HEK293 (cell line): ENCODE measurements around the gene ARF5.

Source experiments
- BCL11A ChIP-seq: fragments of 450-650 bp; formaldehyde crosslinking; IDR thresholded peaks from 2 replicates; pipeline ENCODE4 v1.5.1; 2016; ENCODE audit warnings: low read depth, missing biosample characterization, missing genetic modification characterization
- HOXA7 ChIP-seq: sonication (generic); formaldehyde crosslinking; IDR thresholded peaks from 2 replicates; pipeline ENCODE4 v1.8.1; 2022; ENCODE audit warnings: missing genetic modification reagents, borderline replicate concordance
- SP3 ChIP-seq: fragments of 450-650 bp; formaldehyde crosslinking; IDR thresholded peaks from 2 replicates; pipeline ENCODE4 v1.5.1; 2016; ENCODE audit warnings: missing biosample characterization, missing genetic modification characterization
- ZNF133 ChIP-seq: fragments of 450-650 bp; formaldehyde crosslinking; IDR thresholded peaks from 2 replicates; pipeline ENCODE4 v1.5.1; 2016; ENCODE audit warnings: missing biosample characterization, missing genetic modification characterization
- ZNF24 ChIP-seq: fragments of 450-650 bp; formaldehyde crosslinking; IDR thresholded peaks from 2 replicates; pipeline ENCODE4 v1.5.1; 2016; ENCODE audit warnings: missing biosample characterization, missing genetic modification characterization
- ZNF248 ChIP-seq: fragments of 450-650 bp; formaldehyde crosslinking; IDR thresholded peaks from 2 replicates; pipeline ENCODE4 v1.5.1; 2017; ENCODE audit warnings: missing biosample characterization, missing genetic modification characterization
- ZNF624 ChIP-seq: fragments of 450-650 bp; formaldehyde crosslinking; IDR thresholded peaks from 2 replicates; pipeline ENCODE4 v1.5.1; 2017; ENCODE audit warnings: missing biosample characterization, missing genetic modification characterization
- TF ChIP-seq, protein P1 (sequence below): fragments of 450-650 bp; formaldehyde crosslinking; IDR thresholded peaks from 2 replicates; pipeline ENCODE4 v1.5.1; 2016; ENCODE audit warnings: missing biosample characterization, missing genetic modification characterization
- TF ChIP-seq, protein P2 (sequence below): fragments of 450-650 bp; IDR thresholded peaks from 2 replicates; pipeline ENCODE4 v1.5.1; 2018; ENCODE audit warnings: missing biosample characterization, mild to moderate bottlenecking, missing genetic modification characterization
- TF ChIP-seq, protein P3 (sequence below): fragments of 450-650 bp; formaldehyde crosslinking; IDR thresholded peaks from 2 replicates; pipeline ENCODE4 v1.5.1; 2016; ENCODE audit warnings: missing biosample characterization, missing genetic modification characterization, borderline replicate concordance
- TF ChIP-seq, protein P4 (sequence below): fragments of 450-650 bp; formaldehyde crosslinking; IDR thresholded peaks from 2 replicates; pipeline ENCODE4 v1.5.1; 2016; ENCODE audit warnings: missing biosample characterization, missing genetic modification characterization
- TF ChIP-seq, protein P5 (sequence below): IDR thresholded peaks from 2 replicates; pipeline ENCODE4 v1.6.1; 2011; ENCODE audit warnings: mild to moderate bottlenecking, low read depth, low read length, borderline replicate concordance
- TF ChIP-seq, protein P6 (sequence below): fragments of 450-650 bp; formaldehyde crosslinking; IDR thresholded peaks from 2 replicates; pipeline ENCODE4 v1.5.1; 2016; ENCODE audit warnings: missing biosample characterization, missing genetic modification characterization, low read depth

DNA sequence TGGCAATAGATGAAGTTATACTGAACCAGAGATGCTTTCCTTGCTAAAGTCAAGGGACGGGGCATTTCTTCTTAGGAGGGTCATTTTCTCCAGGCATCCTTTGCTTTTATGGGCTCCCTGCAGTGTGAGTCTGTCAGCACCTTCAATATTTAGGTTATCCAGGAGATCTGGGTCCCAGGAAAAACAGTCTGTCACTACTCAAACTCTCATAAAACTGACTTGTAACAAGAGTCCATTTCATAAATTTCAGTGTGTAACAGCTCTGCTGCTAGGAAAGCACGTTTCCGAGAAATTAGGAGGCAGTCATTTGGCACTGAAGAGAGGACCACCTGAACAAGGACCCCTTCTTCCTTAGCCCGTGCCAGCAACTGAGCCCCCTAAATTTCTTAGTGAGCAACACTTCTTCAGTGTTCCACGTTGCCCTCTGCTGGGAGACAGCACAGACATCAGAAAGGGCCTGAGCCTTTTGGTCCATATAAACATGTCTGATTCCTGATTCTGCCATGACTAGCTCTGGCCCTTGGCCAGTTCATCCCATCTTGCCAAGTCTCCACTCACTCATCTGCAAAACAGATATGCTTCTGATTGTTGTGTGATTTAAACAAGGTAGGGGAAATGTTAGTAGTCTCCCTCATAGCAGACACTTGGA lies 10.1 kb upstream of the ARF5 start:
- TF ChIP-seq ZNF248 (tag by site-specific recombination) (no peak), BCL11A (tag by site-specific recombination) (no peak), HOXA7 (CRISPR knock-in tag) (no peak), ZNF133 (tag by site-specific recombination) (no peak), ZNF24 (no peak), SP3 (no peak), ZNF624 (tag by site-specific recombination) (no peak)
- TF ChIP-seq, protein P1, sequence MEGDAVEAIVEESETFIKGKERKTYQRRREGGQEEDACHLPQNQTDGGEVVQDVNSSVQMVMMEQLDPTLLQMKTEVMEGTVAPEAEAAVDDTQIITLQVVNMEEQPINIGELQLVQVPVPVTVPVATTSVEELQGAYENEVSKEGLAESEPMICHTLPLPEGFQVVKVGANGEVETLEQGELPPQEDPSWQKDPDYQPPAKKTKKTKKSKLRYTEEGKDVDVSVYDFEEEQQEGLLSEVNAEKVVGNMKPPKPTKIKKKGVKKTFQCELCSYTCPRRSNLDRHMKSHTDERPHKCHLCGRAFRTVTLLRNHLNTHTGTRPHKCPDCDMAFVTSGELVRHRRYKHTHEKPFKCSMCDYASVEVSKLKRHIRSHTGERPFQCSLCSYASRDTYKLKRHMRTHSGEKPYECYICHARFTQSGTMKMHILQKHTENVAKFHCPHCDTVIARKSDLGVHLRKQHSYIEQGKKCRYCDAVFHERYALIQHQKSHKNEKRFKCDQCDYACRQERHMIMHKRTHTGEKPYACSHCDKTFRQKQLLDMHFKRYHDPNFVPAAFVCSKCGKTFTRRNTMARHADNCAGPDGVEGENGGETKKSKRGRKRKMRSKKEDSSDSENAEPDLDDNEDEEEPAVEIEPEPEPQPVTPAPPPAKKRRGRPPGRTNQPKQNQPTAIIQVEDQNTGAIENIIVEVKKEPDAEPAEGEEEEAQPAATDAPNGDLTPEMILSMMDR: no peak
- TF ChIP-seq, protein P2, sequence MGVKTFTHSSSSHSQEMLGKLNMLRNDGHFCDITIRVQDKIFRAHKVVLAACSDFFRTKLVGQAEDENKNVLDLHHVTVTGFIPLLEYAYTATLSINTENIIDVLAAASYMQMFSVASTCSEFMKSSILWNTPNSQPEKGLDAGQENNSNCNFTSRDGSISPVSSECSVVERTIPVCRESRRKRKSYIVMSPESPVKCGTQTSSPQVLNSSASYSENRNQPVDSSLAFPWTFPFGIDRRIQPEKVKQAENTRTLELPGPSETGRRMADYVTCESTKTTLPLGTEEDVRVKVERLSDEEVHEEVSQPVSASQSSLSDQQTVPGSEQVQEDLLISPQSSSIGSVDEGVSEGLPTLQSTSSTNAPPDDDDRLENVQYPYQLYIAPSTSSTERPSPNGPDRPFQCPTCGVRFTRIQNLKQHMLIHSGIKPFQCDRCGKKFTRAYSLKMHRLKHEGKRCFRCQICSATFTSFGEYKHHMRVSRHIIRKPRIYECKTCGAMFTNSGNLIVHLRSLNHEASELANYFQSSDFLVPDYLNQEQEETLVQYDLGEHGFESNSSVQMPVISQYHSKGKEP (tag by site-specific recombination): no peak
- TF ChIP-seq, protein P3, sequence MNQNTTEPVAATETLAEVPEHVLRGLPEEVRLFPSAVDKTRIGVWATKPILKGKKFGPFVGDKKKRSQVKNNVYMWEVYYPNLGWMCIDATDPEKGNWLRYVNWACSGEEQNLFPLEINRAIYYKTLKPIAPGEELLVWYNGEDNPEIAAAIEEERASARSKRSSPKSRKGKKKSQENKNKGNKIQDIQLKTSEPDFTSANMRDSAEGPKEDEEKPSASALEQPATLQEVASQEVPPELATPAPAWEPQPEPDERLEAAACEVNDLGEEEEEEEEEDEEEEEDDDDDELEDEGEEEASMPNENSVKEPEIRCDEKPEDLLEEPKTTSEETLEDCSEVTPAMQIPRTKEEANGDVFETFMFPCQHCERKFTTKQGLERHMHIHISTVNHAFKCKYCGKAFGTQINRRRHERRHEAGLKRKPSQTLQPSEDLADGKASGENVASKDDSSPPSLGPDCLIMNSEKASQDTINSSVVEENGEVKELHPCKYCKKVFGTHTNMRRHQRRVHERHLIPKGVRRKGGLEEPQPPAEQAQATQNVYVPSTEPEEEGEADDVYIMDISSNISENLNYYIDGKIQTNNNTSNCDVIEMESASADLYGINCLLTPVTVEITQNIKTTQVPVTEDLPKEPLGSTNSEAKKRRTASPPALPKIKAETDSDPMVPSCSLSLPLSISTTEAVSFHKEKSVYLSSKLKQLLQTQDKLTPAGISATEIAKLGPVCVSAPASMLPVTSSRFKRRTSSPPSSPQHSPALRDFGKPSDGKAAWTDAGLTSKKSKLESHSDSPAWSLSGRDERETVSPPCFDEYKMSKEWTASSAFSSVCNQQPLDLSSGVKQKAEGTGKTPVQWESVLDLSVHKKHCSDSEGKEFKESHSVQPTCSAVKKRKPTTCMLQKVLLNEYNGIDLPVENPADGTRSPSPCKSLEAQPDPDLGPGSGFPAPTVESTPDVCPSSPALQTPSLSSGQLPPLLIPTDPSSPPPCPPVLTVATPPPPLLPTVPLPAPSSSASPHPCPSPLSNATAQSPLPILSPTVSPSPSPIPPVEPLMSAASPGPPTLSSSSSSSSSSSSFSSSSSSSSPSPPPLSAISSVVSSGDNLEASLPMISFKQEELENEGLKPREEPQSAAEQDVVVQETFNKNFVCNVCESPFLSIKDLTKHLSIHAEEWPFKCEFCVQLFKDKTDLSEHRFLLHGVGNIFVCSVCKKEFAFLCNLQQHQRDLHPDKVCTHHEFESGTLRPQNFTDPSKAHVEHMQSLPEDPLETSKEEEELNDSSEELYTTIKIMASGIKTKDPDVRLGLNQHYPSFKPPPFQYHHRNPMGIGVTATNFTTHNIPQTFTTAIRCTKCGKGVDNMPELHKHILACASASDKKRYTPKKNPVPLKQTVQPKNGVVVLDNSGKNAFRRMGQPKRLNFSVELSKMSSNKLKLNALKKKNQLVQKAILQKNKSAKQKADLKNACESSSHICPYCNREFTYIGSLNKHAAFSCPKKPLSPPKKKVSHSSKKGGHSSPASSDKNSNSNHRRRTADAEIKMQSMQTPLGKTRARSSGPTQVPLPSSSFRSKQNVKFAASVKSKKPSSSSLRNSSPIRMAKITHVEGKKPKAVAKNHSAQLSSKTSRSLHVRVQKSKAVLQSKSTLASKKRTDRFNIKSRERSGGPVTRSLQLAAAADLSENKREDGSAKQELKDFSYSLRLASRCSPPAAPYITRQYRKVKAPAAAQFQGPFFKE (tag by site-specific recombination): no peak
- TF ChIP-seq, protein P4, sequence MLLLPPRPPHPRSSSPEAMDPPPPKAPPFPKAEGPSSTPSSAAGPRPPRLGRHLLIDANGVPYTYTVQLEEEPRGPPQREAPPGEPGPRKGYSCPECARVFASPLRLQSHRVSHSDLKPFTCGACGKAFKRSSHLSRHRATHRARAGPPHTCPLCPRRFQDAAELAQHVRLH (tag by site-specific recombination): no peak
- TF ChIP-seq, protein P5, sequence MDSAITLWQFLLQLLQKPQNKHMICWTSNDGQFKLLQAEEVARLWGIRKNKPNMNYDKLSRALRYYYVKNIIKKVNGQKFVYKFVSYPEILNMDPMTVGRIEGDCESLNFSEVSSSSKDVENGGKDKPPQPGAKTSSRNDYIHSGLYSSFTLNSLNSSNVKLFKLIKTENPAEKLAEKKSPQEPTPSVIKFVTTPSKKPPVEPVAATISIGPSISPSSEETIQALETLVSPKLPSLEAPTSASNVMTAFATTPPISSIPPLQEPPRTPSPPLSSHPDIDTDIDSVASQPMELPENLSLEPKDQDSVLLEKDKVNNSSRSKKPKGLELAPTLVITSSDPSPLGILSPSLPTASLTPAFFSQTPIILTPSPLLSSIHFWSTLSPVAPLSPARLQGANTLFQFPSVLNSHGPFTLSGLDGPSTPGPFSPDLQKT: no peak
- TF ChIP-seq, protein P6, sequence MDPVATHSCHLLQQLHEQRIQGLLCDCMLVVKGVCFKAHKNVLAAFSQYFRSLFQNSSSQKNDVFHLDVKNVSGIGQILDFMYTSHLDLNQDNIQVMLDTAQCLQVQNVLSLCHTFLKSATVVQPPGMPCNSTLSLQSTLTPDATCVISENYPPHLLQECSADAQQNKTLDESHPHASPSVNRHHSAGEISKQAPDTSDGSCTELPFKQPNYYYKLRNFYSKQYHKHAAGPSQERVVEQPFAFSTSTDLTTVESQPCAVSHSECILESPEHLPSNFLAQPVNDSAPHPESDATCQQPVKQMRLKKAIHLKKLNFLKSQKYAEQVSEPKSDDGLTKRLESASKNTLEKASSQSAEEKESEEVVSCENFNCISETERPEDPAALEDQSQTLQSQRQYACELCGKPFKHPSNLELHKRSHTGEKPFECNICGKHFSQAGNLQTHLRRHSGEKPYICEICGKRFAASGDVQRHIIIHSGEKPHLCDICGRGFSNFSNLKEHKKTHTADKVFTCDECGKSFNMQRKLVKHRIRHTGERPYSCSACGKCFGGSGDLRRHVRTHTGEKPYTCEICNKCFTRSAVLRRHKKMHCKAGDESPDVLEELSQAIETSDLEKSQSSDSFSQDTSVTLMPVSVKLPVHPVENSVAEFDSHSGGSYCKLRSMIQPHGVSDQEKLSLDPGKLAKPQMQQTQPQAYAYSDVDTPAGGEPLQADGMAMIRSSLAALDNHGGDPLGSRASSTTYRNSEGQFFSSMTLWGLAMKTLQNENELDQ (tag by site-specific recombination): no peak
